Liver (tissue), 9 donors: Measurements from ENCODE around the gene ATAD3A. TPM values are rescaled to one million over a fixed set of nuclear protein-coding genes. Genes with fewer than 3 reads are reported as not detected.

ENCODE experiments used
- DNase-seq: peaks from one replicate; pipeline ENCODE4 v3.0.0-alpha.2; 2017; ENCODE audit warnings: low spot score
- H3K27ac ChIP-seq, 2 donors: one replicate each; pipeline ENCODE4 v1.7.0; 2013; ENCODE audit warnings: inconsistent platforms in 2 of 2, low read length in 2 of 2, control low read depth in 1 of 2, low read depth in 1 of 2, mild to moderate bottlenecking in 1 of 2
- H3K27me3 ChIP-seq, 4 donors: one replicate each; pipeline versions ENCODE4 v1.6.1 to v1.7.0; 2013; ENCODE audit warnings: low read length in 3 of 4, inconsistent platforms in 1 of 4, mild to moderate bottlenecking in 1 of 4, moderate library complexity in 1 of 4; ENCODE audit not compliant: control insufficient read depth in 4 of 4, insufficient read depth in 4 of 4
- H3K36me3 ChIP-seq, 4 donors: one replicate each; pipeline versions ENCODE4 v1.6.1 to v1.7.0; 2013; ENCODE audit warnings: low read length in 3 of 4, mild to moderate bottlenecking in 3 of 4, low read depth in 1 of 4, moderate library complexity in 1 of 4; ENCODE audit not compliant: control insufficient read depth in 4 of 4, insufficient read depth in 3 of 4
- H3K4me1 ChIP-seq, 4 donors: one replicate each; pipeline versions ENCODE4 v1.6.1 to v1.7.0; 2013; ENCODE audit warnings: low read length in 3 of 4, mild to moderate bottlenecking in 3 of 4, moderate library complexity in 1 of 4; ENCODE audit not compliant: control insufficient read depth in 4 of 4, insufficient read depth in 4 of 4
- H3K4me3 ChIP-seq, 3 donors: one replicate each; pipeline versions ENCODE4 v1.6.1 to v1.7.0; 2013; ENCODE audit warnings: low read length in 3 of 3, control low read depth in 1 of 3, low read depth in 1 of 3, mild to moderate bottlenecking in 1 of 3
- H3K9ac ChIP-seq, 2 donors: one replicate each; pipeline ENCODE4 v1.7.0; 2013; ENCODE audit warnings: low read length in 2 of 2, mild to moderate bottlenecking in 2 of 2, moderate library complexity in 2 of 2, control low read depth in 1 of 2, low read depth in 1 of 2
- H3K9me3 ChIP-seq, 4 donors: one replicate each; pipeline versions ENCODE4 v1.6.1 to v1.7.0; 2013; ENCODE audit warnings: low read length in 3 of 4; ENCODE audit not compliant: control insufficient read depth in 4 of 4
- ATF3 ChIP-seq: IDR thresholded peaks from 2 replicates; pipeline ENCODE4 v1.6.1; 2016; ENCODE audit warnings: antibody characterized with exemption
- EGR1 ChIP-seq, 2 donors: IDR thresholded peaks; 2 replicates each; pipeline ENCODE4 v1.6.1; 2016 to 2018; ENCODE audit warnings: antibody characterized with exemption in 2 of 2, low read depth in 2 of 2
- FOXA1 ChIP-seq: IDR thresholded peaks from 2 replicates; pipeline ENCODE4 v1.6.1; 2016; ENCODE audit warnings: antibody characterized with exemption
- FOXA2 ChIP-seq: IDR thresholded peaks from 2 replicates; pipeline ENCODE4 v1.6.1; 2016; ENCODE audit warnings: antibody characterized with exemption
- GABPA ChIP-seq, 2 donors: IDR thresholded peaks in 1 of 2; conservative IDR thresholded peaks in 1 of 2; 2 replicates each; pipeline ENCODE4 v1.6.1; 2016; ENCODE audit warnings: antibody characterized with exemption in 2 of 2, mild to moderate bottlenecking in 1 of 2, moderate library complexity in 1 of 2
- HNF4A ChIP-seq, 2 donors: conservative IDR thresholded peaks; 2 replicates each; pipeline ENCODE4 v1.6.1; 2016; ENCODE audit warnings: antibody characterized with exemption in 2 of 2, mild to moderate bottlenecking in 2 of 2
- HNF4G ChIP-seq: IDR thresholded peaks from 2 replicates; pipeline ENCODE4 v1.6.1; 2016; ENCODE audit warnings: antibody characterized with exemption
- JUND ChIP-seq, 2 donors: IDR thresholded peaks; 2 replicates each; pipeline ENCODE4 v1.6.1; 2016; ENCODE audit warnings: antibody characterized with exemption in 2 of 2
- MAX ChIP-seq: IDR thresholded peaks from 2 replicates; pipeline ENCODE4 v1.6.1; 2016; ENCODE audit warnings: antibody characterized with exemption
- NR2F2 ChIP-seq: IDR thresholded peaks from 2 replicates; pipeline ENCODE4 v1.6.1; 2016; ENCODE audit warnings: antibody characterized with exemption
- RAD21 ChIP-seq, 2 donors: IDR thresholded peaks; 2 replicates each; pipeline ENCODE4 v1.6.1; 2016; ENCODE audit warnings: antibody characterized with exemption in 2 of 2, mild to moderate bottlenecking in 2 of 2
- RXRA ChIP-seq, 2 donors: IDR thresholded peaks; 2 replicates each; pipeline ENCODE4 v1.6.1; 2017 to 2018; ENCODE audit warnings: antibody characterized with exemption in 2 of 2, mild to moderate bottlenecking in 1 of 2
- SP1 ChIP-seq: IDR thresholded peaks from 2 replicates; pipeline ENCODE4 v1.6.1; 2018; ENCODE audit warnings: antibody characterized with exemption, mild to moderate bottlenecking
- TAF1 ChIP-seq: conservative IDR thresholded peaks from 2 replicates; pipeline ENCODE4 v1.6.1; 2016; ENCODE audit warnings: antibody characterized with exemption, mild to moderate bottlenecking
- YY1 ChIP-seq: IDR thresholded peaks from 2 replicates; pipeline ENCODE4 v1.6.1; 2016; ENCODE audit warnings: antibody characterized with exemption, mild to moderate bottlenecking
- WGBS: extraction: QIAGEN DNeasy Blood & Tissue Kit; methylation state at CpG from one replicate; pipeline ENCODE4 v1.1.7; 2013; 5-methylcytosine and 5-hydroxymethylcytosine counted together
- polyA plus RNA-seq, 2 donors: library from polyadenylated mRNA; stranded (reverse) in 1 of 2; unstranded in 1 of 2; fragments of 200-250 nt in 1 of 2; fragments of >200 nt in 1 of 2; fragmentation: Nextera tagmentation in 1 of 2; extraction: Ambion mirVana in 1 of 2; gene quantifications; one replicate each; pipeline versions ENCODE4 v1.2.1 to v1.2.3, GENCODE V29; 2013 to 2015
- total RNA-seq, 2 donors: library from RNA; depleted of rRNA; stranded (reverse); fragments of >200 nt; gene quantifications; one replicate each; pipeline ENCODE4 v1.2.3, GENCODE V29; 2014
- TF ChIP-seq, protein P1 (sequence below): fragments of 150-350 bp; IDR thresholded peaks from 2 replicates; pipeline ENCODE4 v1.5.1; 2017; ENCODE audit warnings: improper control_type of control experiment, low read depth, low read length; ENCODE audit not compliant: missing input control
- TF ChIP-seq, protein P2 (sequence below): IDR thresholded peaks from 2 replicates; pipeline ENCODE4 v1.6.1; 2016; ENCODE audit warnings: antibody characterized with exemption
- TF ChIP-seq, protein P3 (sequence below): IDR thresholded peaks from 2 replicates; pipeline ENCODE4 v1.6.1; 2016; ENCODE audit warnings: antibody characterized with exemption, mild to moderate bottlenecking
- donor health status: healthy.
- donor health status: healthy.
- donor health status: healthy.
- donor health status: healthy.
- donor health status: healthy.

Gene ATAD3A
- total and polyA plus RNA-seq, 4 donors, result 7.2 to 20.0 (median 15.8) TPM

DNA sequence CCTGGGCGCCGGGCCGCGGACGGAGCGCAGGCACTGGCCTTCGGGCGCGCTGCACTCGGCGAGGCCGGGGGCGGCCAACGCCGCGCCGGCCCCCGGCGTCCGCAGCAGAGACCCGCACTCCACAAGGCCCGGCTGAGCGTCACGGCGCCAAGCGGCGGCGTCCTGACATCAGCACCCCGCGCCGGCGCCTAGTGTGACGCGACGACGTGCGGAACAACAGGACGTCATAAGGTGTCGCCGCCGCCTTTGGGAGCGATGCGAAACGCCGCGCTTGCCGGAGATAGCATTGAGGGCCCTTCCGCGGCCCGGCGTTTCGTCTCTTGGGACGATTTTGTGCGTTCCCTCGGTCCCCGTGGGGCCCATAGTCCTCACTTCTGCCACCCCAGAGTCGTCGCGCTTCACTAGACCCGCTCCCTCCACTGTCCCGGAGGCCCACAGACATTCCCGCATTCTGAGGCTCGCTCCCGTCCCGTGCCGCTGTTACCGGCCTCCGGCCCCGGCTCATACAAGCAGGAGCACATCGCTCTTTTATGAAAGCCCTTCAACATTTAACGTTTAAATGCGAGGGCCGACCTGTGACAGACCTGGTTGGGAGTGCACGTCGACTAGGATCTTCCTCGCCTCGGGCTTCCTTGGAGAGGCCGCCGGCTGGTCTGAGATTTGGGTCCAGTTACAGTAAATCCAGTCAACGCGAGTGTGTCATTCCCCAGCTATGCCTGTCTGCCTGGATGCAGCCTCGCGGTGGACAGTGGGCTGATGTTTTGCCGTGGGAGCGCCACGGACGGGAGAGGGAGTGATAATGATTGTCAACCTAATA lies 63.0 kb downstream of the ATAD3A start, which contains the start of gene SSU72:
Gene SSU72, minus strand, starts transcription at position 143 of the 817 bp plus-strand sequence. CDS start 306 bp downstream, outside the sequence.
- H3K9ac ChIP-seq, result peak within 1 kb of the TSS; percentile 93 to 97
- H3K9me3 ChIP-seq, result no peaks in the 10 kb centered on the region
- peaks cover 1 to 5% (median 3%) of the 10 kb centered on the region in 4 donors for H3K36me3 ChIP-seq
- H3K27ac ChIP-seq, result peak within 1 kb of the TSS; percentile 95 to 99
- no peaks in the 10 kb centered on the region for H3K27me3 ChIP-seq
- under 1% methylated on average over 87 of the region's 87 CpGs for WGBS
- TF ChIP-seq HNF4G (no peak), HNF4A (conservative IDR thresholded peaks at IDR 0.05) (no peak), ATF3 (no peak), GABPA (IDR thresholded peaks at IDR 0.05 in 1 of 2, conservative IDR thresholded peaks at IDR 0.05 in 1 of 2) (peak in 1 of 2 donors; percentile 81), FOXA1 (no peak), SP1 (peak; percentile 41), JUND (IDR thresholded peaks at IDR 0.05) (no peak), FOXA2 (no peak), RXRA (IDR thresholded peaks at IDR 0.05) (no peak), NR2F2 (no peak), RAD21 (IDR thresholded peaks at IDR 0.05) (peak in 1 of 2 donors; percentile 24), TAF1 (peak; percentile 16), YY1 (peak; percentile 75), EGR1 (IDR thresholded peaks at IDR 0.05; ENCODE audit: low read depth in 2 of 2) (peak in 1 of 2 donors; percentile 27), MAX (no peak)
- TF ChIP-seq, protein P1, sequence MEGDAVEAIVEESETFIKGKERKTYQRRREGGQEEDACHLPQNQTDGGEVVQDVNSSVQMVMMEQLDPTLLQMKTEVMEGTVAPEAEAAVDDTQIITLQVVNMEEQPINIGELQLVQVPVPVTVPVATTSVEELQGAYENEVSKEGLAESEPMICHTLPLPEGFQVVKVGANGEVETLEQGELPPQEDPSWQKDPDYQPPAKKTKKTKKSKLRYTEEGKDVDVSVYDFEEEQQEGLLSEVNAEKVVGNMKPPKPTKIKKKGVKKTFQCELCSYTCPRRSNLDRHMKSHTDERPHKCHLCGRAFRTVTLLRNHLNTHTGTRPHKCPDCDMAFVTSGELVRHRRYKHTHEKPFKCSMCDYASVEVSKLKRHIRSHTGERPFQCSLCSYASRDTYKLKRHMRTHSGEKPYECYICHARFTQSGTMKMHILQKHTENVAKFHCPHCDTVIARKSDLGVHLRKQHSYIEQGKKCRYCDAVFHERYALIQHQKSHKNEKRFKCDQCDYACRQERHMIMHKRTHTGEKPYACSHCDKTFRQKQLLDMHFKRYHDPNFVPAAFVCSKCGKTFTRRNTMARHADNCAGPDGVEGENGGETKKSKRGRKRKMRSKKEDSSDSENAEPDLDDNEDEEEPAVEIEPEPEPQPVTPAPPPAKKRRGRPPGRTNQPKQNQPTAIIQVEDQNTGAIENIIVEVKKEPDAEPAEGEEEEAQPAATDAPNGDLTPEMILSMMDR, result no peak
- TF ChIP-seq, protein P2, sequence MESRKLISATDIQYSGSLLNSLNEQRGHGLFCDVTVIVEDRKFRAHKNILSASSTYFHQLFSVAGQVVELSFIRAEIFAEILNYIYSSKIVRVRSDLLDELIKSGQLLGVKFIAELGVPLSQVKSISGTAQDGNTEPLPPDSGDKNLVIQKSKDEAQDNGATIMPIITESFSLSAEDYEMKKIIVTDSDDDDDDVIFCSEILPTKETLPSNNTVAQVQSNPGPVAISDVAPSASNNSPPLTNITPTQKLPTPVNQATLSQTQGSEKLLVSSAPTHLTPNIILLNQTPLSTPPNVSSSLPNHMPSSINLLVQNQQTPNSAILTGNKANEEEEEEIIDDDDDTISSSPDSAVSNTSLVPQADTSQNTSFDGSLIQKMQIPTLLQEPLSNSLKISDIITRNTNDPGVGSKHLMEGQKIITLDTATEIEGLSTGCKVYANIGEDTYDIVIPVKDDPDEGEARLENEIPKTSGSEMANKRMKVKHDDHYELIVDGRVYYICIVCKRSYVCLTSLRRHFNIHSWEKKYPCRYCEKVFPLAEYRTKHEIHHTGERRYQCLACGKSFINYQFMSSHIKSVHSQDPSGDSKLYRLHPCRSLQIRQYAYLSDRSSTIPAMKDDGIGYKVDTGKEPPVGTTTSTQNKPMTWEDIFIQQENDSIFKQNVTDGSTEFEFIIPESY, result peak; percentile 37
- TF ChIP-seq, protein P3, sequence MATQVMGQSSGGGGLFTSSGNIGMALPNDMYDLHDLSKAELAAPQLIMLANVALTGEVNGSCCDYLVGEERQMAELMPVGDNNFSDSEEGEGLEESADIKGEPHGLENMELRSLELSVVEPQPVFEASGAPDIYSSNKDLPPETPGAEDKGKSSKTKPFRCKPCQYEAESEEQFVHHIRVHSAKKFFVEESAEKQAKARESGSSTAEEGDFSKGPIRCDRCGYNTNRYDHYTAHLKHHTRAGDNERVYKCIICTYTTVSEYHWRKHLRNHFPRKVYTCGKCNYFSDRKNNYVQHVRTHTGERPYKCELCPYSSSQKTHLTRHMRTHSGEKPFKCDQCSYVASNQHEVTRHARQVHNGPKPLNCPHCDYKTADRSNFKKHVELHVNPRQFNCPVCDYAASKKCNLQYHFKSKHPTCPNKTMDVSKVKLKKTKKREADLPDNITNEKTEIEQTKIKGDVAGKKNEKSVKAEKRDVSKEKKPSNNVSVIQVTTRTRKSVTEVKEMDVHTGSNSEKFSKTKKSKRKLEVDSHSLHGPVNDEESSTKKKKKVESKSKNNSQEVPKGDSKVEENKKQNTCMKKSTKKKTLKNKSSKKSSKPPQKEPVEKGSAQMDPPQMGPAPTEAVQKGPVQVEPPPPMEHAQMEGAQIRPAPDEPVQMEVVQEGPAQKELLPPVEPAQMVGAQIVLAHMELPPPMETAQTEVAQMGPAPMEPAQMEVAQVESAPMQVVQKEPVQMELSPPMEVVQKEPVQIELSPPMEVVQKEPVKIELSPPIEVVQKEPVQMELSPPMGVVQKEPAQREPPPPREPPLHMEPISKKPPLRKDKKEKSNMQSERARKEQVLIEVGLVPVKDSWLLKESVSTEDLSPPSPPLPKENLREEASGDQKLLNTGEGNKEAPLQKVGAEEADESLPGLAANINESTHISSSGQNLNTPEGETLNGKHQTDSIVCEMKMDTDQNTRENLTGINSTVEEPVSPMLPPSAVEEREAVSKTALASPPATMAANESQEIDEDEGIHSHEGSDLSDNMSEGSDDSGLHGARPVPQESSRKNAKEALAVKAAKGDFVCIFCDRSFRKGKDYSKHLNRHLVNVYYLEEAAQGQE, result no peak
- peak within 1 kb of the TSS; percentile 96 to 99 (median 97) for H3K4me3 ChIP-seq
- peak; percentile 94 for DNase-seq
- H3K4me1 ChIP-seq, result peaks cover 4 to 35% (median 22%) of the 10 kb centered on the region in 4 donors
